ENCODE measurements around the gene PLSCR1. TPM values are rescaled to one million over a fixed set of nuclear protein-coding genes. Genes with fewer than 3 reads are reported as not detected.

PLSCR1 gene
- total RNA-seq, 4 donors from 2014 or later, result 40.7 to 221 (median 58.2) TPM

DNA sequence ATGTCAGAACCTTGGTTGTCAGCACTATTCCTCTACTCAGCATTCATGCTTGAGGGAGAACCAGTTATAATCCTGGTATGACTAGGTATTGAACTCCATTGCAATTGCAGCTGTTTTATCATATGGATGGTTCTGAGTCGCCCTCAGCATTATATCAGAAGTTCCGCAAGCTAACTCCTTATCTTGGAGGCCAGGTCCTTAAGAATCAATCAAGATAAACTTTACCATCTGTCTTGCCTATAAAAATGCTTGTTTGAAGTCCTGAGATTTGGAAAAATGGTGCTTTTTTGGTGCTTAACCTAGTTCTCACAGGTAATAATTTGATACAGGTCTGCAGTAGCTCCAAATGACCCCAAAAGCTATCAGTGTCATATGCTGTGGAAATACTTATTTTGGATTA, 16.3 kb upstream of the PLSCR1 start:
- TF ChIP-seq POLR2A (IDR thresholded peaks at IDR 0.05; ENCODE audit: low read depth), result no peak
- no peak for TF ChIP-seq POLR2AphosphoS5 (IDR thresholded peaks at IDR 0.05)
- TF ChIP-seq EP300 (IDR thresholded peaks at IDR 0.05), result no peak
- no peak for TF ChIP-seq CTCF (IDR thresholded peaks at IDR 0.05)
- Histone ChIP-seq H3K4me3 (no peak overlapping the region), H3K4me1 (no peaks in the 10 kb centered on the region), H3K36me3 (no peaks in the 10 kb centered on the region), H3K27me3 (no peaks in the 10 kb centered on the region), H3K9me3 (no peaks in the 10 kb centered on the region), H3K27ac (replicated peaks in 1 of 4) (no peak overlapping the region)
- DNase-seq (ENCODE audit: extremely low spot score), result no peak
- WGBS, result 100% methylated on average over 2 of the region's 2 CpGs
- intact Hi-C loops (cut with DNase I), result no loop called here

- no peaks in the 10 kb centered on the region for H3K4me1 ChIP-seq
- no peaks in the 10 kb centered on the region for H3K36me3 ChIP-seq
- intact Hi-C loops (cut with DNase I), result no loop called here
- H3K27ac ChIP-seq (replicated peaks in 1 of 4), result no peak overlapping the region
- no peak for DNase-seq (ENCODE audit: extremely low spot score)
- 99% methylated on average over 3 of the region's 3 CpGs for WGBS
- no peaks in the 10 kb centered on the region for H3K9me3 ChIP-seq
- H3K4me3 ChIP-seq, result no peak overlapping the region
- H3K27me3 ChIP-seq, result no peaks in the 10 kb centered on the region
- no peak for TF ChIP-seq CTCF (IDR thresholded peaks at IDR 0.05)
- TF ChIP-seq POLR2A (IDR thresholded peaks at IDR 0.05; ENCODE audit: low read depth), result no peak
- no peak for TF ChIP-seq EP300 (IDR thresholded peaks at IDR 0.05)
Observed at GRCh38 chr3:146559388-146559787, 15.0 kb upstream of the PLSCR1 start.

- no peaks in the 10 kb centered on the region for H3K36me3 ChIP-seq
- no peak for TF ChIP-seq CTCF (IDR thresholded peaks at IDR 0.05)
- no peak for TF ChIP-seq EP300 (IDR thresholded peaks at IDR 0.05)
- TF ChIP-seq POLR2AphosphoS5 (IDR thresholded peaks at IDR 0.05), result no peak
- no peak for TF ChIP-seq POLR2A (IDR thresholded peaks at IDR 0.05; ENCODE audit: low read depth)
- H3K9me3 ChIP-seq, result no peaks in the 10 kb centered on the region
- no peak for DNase-seq (ENCODE audit: extremely low spot score)
- H3K27me3 ChIP-seq, result no peaks in the 10 kb centered on the region
- no peak overlapping the region for H3K4me3 ChIP-seq
- WGBS, result 42% methylated on average over 2 of the region's 2 CpGs
- H3K27ac ChIP-seq (replicated peaks in 1 of 4), result no peak overlapping the region
- intact Hi-C loops (cut with DNase I), result no loop called here
- no peaks in the 10 kb centered on the region for H3K4me1 ChIP-seq
Observed at GRCh38 chr3:146558781-146559180, 14.4 kb upstream of the PLSCR1 start.

GRCh38 chr3:146557745-146558144, 13.3 kb upstream of the PLSCR1 start:
- Histone ChIP-seq H3K27ac (replicated peaks in 1 of 4) (no peak overlapping the region), H3K36me3 (no peaks in the 10 kb centered on the region), H3K4me1 (no peaks in the 10 kb centered on the region), H3K4me3 (no peak overlapping the region), H3K27me3 (no peaks in the 10 kb centered on the region), H3K9me3 (no peaks in the 10 kb centered on the region)
- no peak for TF ChIP-seq POLR2A (IDR thresholded peaks at IDR 0.05; ENCODE audit: low read depth)
- no peak for TF ChIP-seq CTCF (IDR thresholded peaks at IDR 0.05)
- no peak for TF ChIP-seq EP300 (IDR thresholded peaks at IDR 0.05)
- no peak for TF ChIP-seq POLR2AphosphoS5 (IDR thresholded peaks at IDR 0.05)
- DNase-seq (ENCODE audit: extremely low spot score), result no peak
- intact Hi-C loops (cut with DNase I), result no loop called here
- 52% methylated on average over 4 of the region's 4 CpGs for WGBS

GRCh38 chr3:146555311-146555710, 10.9 kb upstream of the PLSCR1 start:
- TF ChIP-seq EP300 (IDR thresholded peaks at IDR 0.05) (no peak), POLR2A (IDR thresholded peaks at IDR 0.05; ENCODE audit: low read depth) (no peak), CTCF (IDR thresholded peaks at IDR 0.05) (no peak), POLR2AphosphoS5 (IDR thresholded peaks at IDR 0.05) (no peak)
- no peaks in the 10 kb centered on the region for H3K9me3 ChIP-seq
- no peak overlapping the region for H3K4me3 ChIP-seq
- DNase-seq (ENCODE audit: extremely low spot score), result no peak
- peaks cover 0 to 5% (median 2%) of the 10 kb centered on the region in 4 donors for H3K4me1 ChIP-seq
- no peaks in the 10 kb centered on the region for H3K36me3 ChIP-seq
- intact Hi-C loops (cut with DNase I), result no loop called here
- no peaks in the 10 kb centered on the region for H3K27me3 ChIP-seq
- no peak overlapping the region for H3K27ac ChIP-seq (replicated peaks in 1 of 4)
- WGBS, result 95% methylated on average over 3 of the region's 3 CpGs
